ENCODE results near the gene FGFR2. TPM values are rescaled to one million over a fixed set of nuclear protein-coding genes. Genes with fewer than 3 reads are reported as not detected.

Gene FGFR2
- total RNA-seq, 4 donors from 2014 or later = 105 to 222 (median 155) TPM

DNA sequence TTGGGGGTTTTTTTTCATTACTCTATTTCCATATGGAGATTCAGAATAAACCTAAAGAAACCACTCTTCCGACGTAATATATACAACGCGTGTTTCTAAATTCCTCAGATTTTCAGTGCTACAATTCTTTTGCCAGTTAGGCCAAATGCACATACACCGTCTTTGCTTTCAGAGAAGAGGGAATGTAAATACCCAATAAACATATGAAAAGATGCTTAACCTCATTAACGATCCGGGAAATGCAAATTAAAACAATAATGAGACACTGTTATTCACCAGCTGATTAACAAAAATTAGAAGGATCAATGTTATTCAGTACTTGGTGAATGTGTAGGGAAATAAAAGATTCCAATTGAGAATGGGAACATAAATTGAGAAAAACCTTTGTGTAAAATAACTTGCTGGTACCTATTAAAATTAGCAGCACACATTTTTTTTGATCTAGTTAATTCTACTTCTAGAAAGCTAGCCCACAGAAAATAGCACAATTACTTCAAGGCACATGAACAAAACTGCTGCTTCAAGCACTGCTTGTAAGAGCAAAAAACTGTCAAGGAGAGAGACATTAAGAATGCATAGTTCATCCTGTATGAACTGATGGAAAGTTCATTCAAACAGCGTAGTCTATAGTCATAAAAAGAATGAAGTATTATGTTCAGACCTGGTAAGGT, 56.7 kb downstream of the FGFR2 start:
- no peak overlapping the region for H3K4me3 ChIP-seq
- no peaks in the 10 kb centered on the region for H3K27me3 ChIP-seq
- no peaks in the 10 kb centered on the region for H3K9me3 ChIP-seq
- 68% methylated on average over 8 of the region's 8 CpGs for WGBS
- no peak for TF ChIP-seq POLR2A (IDR thresholded peaks at IDR 0.05)
- TF ChIP-seq POLR2AphosphoS5 (IDR thresholded peaks at IDR 0.05) = no peak
- TF ChIP-seq EP300 (IDR thresholded peaks at IDR 0.05) = no peak
- TF ChIP-seq, protein P1, sequence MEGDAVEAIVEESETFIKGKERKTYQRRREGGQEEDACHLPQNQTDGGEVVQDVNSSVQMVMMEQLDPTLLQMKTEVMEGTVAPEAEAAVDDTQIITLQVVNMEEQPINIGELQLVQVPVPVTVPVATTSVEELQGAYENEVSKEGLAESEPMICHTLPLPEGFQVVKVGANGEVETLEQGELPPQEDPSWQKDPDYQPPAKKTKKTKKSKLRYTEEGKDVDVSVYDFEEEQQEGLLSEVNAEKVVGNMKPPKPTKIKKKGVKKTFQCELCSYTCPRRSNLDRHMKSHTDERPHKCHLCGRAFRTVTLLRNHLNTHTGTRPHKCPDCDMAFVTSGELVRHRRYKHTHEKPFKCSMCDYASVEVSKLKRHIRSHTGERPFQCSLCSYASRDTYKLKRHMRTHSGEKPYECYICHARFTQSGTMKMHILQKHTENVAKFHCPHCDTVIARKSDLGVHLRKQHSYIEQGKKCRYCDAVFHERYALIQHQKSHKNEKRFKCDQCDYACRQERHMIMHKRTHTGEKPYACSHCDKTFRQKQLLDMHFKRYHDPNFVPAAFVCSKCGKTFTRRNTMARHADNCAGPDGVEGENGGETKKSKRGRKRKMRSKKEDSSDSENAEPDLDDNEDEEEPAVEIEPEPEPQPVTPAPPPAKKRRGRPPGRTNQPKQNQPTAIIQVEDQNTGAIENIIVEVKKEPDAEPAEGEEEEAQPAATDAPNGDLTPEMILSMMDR (IDR thresholded peaks at IDR 0.05) = no peak
- DNase-seq (ENCODE audit: low spot score in 2 of 2) = no peak
- no peak overlapping the region for H3K27ac ChIP-seq
- peaks cover 25% of the 10 kb centered on the region for H3K36me3 ChIP-seq
- peaks cover 12% of the 10 kb centered on the region for H3K4me1 ChIP-seq

DNA sequence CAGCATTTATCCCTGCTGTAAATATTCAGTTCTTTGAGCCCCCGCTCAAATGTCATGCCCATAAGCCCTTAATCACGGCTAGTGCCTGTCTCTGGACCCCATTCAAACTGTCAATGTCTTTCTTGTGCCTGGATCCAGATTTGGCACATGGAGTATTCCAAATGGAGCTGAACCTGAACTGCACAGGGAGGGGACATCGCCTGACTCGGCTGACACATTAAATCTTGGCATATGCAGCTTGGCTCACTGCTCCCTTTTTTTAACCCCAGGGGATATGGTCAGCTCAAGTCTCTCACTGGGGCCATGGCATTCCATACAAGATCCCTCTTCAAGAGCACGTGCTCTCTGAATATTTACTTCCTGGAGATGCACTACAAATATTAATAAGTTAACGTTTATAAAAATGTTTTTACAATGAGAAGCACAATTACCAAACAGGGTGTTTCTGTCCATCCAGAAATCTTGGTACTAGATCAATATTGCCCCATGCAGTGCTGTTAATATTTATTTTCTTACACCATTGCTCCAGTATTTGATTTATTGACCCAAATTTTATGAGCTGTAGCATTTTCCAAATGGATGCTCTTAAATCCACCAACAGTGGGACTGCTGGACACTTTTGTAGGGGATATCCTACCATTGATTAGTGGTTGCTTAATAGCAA, 57.4 kb downstream of the FGFR2 start:
- no peak overlapping the region for H3K4me3 ChIP-seq
- DNase-seq (ENCODE audit: low spot score in 2 of 2) = no peak
- H3K4me1 ChIP-seq = peaks cover 18% of the 10 kb centered on the region
- H3K27me3 ChIP-seq = no peaks in the 10 kb centered on the region
- H3K27ac ChIP-seq = no peak overlapping the region
- H3K9me3 ChIP-seq = no peaks in the 10 kb centered on the region
- H3K36me3 ChIP-seq = peaks cover 25% of the 10 kb centered on the region
- no peak for TF ChIP-seq EP300 (IDR thresholded peaks at IDR 0.05)
- no peak for TF ChIP-seq POLR2A (IDR thresholded peaks at IDR 0.05)
- TF ChIP-seq, protein P1 (IDR thresholded peaks at IDR 0.05) = no peak
- no peak for TF ChIP-seq POLR2AphosphoS5 (IDR thresholded peaks at IDR 0.05)
- 48% methylated on average over 6 of the region's 6 CpGs for WGBS

DNA sequence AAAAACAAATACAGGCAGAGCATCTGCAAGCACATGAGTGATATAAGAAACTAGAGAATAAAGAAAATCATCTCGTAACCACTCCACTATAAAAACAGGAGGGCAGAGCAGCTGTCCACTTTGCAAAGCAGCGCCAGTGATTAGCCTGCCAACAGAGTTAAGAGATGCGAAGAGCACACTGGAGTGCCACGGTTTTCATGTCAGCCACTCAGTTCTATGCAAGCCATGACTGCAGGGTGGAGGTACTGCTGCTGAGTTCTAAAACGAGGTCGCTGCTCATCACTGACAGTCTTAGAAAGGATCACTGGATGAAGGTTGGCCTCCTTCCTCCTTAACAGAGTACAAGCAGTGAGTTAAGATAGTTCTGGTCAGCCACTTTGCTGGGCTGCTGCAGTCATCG, 58.5 kb downstream of the FGFR2 start:
- peaks cover 18% of the 10 kb centered on the region for H3K4me1 ChIP-seq
- H3K36me3 ChIP-seq = peaks cover 14% of the 10 kb centered on the region
- H3K27me3 ChIP-seq = no peaks in the 10 kb centered on the region
- no peaks in the 10 kb centered on the region for H3K9me3 ChIP-seq
- H3K4me3 ChIP-seq = no peak overlapping the region
- 75% methylated on average over 7 of the region's 7 CpGs for WGBS
- no peak for DNase-seq (ENCODE audit: low spot score in 2 of 2)
- TF ChIP-seq EP300 (IDR thresholded peaks at IDR 0.05) = no peak
- TF ChIP-seq POLR2AphosphoS5 (IDR thresholded peaks at IDR 0.05) = no peak
- TF ChIP-seq, protein P1 (IDR thresholded peaks at IDR 0.05) = no peak
- TF ChIP-seq POLR2A (IDR thresholded peaks at IDR 0.05) = no peak
- no peak overlapping the region for H3K27ac ChIP-seq

DNA sequence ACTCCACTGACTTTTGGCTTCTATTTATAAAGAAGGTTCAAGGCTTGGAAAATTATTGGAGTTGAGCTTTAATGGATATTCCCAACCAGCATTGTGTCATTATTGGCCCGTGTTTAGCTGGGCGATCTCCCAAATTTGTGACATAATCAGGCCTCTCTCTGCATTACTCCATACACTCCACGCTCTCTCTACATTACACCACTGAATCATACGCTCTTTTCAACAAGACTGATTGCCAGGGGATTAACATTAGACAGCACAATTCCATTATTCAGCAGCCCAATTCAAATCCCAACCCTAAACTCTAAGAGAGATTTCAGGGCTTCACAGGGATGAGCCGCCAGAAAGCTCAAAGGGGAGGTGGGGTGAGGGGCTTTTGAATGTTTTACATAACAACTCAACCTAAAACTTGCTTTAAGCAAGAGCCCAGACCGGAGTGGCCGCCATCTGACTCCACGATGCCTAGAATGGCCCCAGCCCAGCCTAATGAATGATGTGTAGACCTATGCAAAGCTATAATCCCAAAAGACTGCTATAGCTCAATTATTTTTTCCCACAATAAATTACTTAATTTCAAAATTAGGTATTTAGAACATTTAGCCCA, 61.8 kb downstream of the FGFR2 start:
- Histone ChIP-seq H3K4me1 (peaks cover 30% of the 10 kb centered on the region), H3K27me3 (no peaks in the 10 kb centered on the region), H3K36me3 (peaks cover 13% of the 10 kb centered on the region), H3K9me3 (no peaks in the 10 kb centered on the region), H3K4me3 (no peak overlapping the region), H3K27ac (no peak overlapping the region)
- TF ChIP-seq POLR2AphosphoS5 (IDR thresholded peaks at IDR 0.05) (no peak), EP300 (IDR thresholded peaks at IDR 0.05) (no peak), POLR2A (IDR thresholded peaks at IDR 0.05) (no peak)
- TF ChIP-seq, protein P1 (IDR thresholded peaks at IDR 0.05) = no peak
- no peak for DNase-seq (ENCODE audit: low spot score in 2 of 2)
- 54% methylated on average over 8 of the region's 8 CpGs for WGBS

DNA sequence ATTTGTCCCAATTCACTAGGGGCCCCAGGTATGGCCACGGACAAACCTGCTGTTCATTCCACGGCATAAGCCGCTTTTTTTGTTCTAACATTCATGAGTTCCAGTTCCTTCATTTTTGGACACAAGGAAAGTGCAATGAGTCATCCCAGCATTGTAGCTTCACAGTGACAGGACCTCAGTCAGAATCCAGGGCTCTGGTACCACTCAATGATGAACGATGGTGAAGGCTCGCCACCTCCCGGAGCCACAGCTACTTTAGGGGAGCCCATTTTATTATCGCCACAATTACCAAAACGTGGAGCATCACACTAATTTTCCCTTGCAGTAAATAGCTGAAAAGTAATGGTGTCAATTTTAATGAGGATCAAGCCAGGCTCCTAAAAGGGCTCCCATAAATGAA, 62.9 kb downstream of the FGFR2 start:
- no peak for DNase-seq (ENCODE audit: low spot score in 2 of 2)
- Histone ChIP-seq H3K4me1 (peaks cover 22% of the 10 kb centered on the region), H3K4me3 (no peak overlapping the region), H3K36me3 (peaks cover 13% of the 10 kb centered on the region), H3K27ac (no peak overlapping the region), H3K27me3 (no peaks in the 10 kb centered on the region), H3K9me3 (no peaks in the 10 kb centered on the region)
- no peak for TF ChIP-seq POLR2AphosphoS5 (IDR thresholded peaks at IDR 0.05)
- TF ChIP-seq POLR2A (IDR thresholded peaks at IDR 0.05) = no peak
- no peak for TF ChIP-seq EP300 (IDR thresholded peaks at IDR 0.05)
- TF ChIP-seq, protein P1 (IDR thresholded peaks at IDR 0.05) = no peak
- 83% methylated on average over 8 of the region's 8 CpGs for WGBS

All from suprapubic skin (tissue), 4 donors.